Naive thymus-derived CD4-positive, alpha-beta T cell (primary cell): Measurements from ENCODE around the gene MAP3K7CL. TPM values are rescaled to one million over a fixed set of nuclear protein-coding genes. Genes with fewer than 3 reads are reported as not detected.

Experiments
- ATAC-seq: fragments of 150-1000 bp; cut with Tn5 transposase; 2 replicates; pipeline ENCODE4 v1.10.0; 2021; ENCODE audit warnings: mild to moderate bottlenecking, moderate library complexity
- CTCF ChIA-PET: fragments of 350-600 bp; sonication (Branson Sonifier 250); formaldehyde crosslinking; loops from one replicate; lab custom pipeline; 2021; ENCODE audit warnings: antibody characterized with exemption; lab: Charles Lee
- POLR2A ChIA-PET: fragments of 350-600 bp; sonication (Branson Sonifier 250); formaldehyde crosslinking; loops from one replicate; lab custom pipeline; 2021; ENCODE audit warnings: antibody characterized with exemption, inconsistent platforms; lab: Charles Lee
- DNase-seq, 9 donors: peaks; one replicate each; pipeline versions ENCODE4 v3.0.0 to v3.0.0-alpha.2; 2020 to 2022; ENCODE audit warnings: mixed read lengths in 1 of 9
- H3K27ac ChIP-seq: one replicate; pipeline ENCODE4 v1.7.0; 2013; ENCODE audit warnings: mild to moderate bottlenecking, low read depth, low read length, moderate library complexity
- H3K27me3 ChIP-seq, 2 donors: one replicate each; pipeline ENCODE4 v1.7.0; 2013; ENCODE audit warnings: low read length in 2 of 2, mild to moderate bottlenecking in 2 of 2, moderate library complexity in 2 of 2; ENCODE audit not compliant: control insufficient read depth in 2 of 2, insufficient read depth in 2 of 2
- H3K36me3 ChIP-seq, 3 experiments: 1 replicate in 2 of 3; 2 replicates in 1 of 3; pipeline ENCODE4 v1.7.0; 2013; ENCODE audit warnings: low read length in 3 of 3, mild to moderate bottlenecking in 3 of 3, moderate library complexity in 1 of 3; ENCODE audit not compliant: insufficient read depth in 3 of 3, control insufficient read depth in 2 of 3
- H3K4me1 ChIP-seq, 2 donors: one replicate each; pipeline ENCODE4 v1.7.0; 2013; ENCODE audit warnings: low read length in 2 of 2, mild to moderate bottlenecking in 2 of 2, moderate library complexity in 1 of 2; ENCODE audit not compliant: control insufficient read depth in 2 of 2, insufficient read depth in 2 of 2
- H3K4me3 ChIP-seq: 2 replicates; pipeline ENCODE4 v1.7.0; 2013; ENCODE audit warnings: mild to moderate bottlenecking, low read length
- H3K9me3 ChIP-seq, 3 experiments: 1 replicate in 2 of 3; 2 replicates in 1 of 3; pipeline ENCODE4 v1.7.0; 2013; ENCODE audit warnings: low read length in 3 of 3; ENCODE audit not compliant: control insufficient read depth in 2 of 3
- H3K27ac Mint-ChIP-seq, 9 donors: one replicate each; pipeline ENCODE4 v1.8.0; 2020 to 2022; ENCODE audit warnings: mixed read lengths in 9 of 9, mild to moderate bottlenecking in 8 of 9, moderate library complexity in 5 of 9, inconsistent platforms in 2 of 9
- H3K27me3 Mint-ChIP-seq, 5 donors: one replicate each; pipeline ENCODE4 v1.8.0; 2021 to 2022; ENCODE audit warnings: mixed read lengths in 5 of 5, mild to moderate bottlenecking in 1 of 5
- H3K36me3 Mint-ChIP-seq, 5 donors: one replicate each; pipeline ENCODE4 v1.8.0; 2020 to 2022; ENCODE audit warnings: mixed read lengths in 5 of 5, mild to moderate bottlenecking in 3 of 5, inconsistent platforms in 1 of 5
- H3K4me1 Mint-ChIP-seq, 7 donors: one replicate each; pipeline ENCODE4 v1.8.0; 2020 to 2022; ENCODE audit warnings: mixed read lengths in 7 of 7, mild to moderate bottlenecking in 3 of 7, inconsistent platforms in 1 of 7
- H3K4me3 Mint-ChIP-seq, 10 donors: one replicate each; pipeline ENCODE4 v1.8.0; 2020 to 2022; ENCODE audit warnings: mild to moderate bottlenecking in 10 of 10, mixed read lengths in 10 of 10, moderate library complexity in 6 of 10, inconsistent platforms in 2 of 10
- H3K9me3 Mint-ChIP-seq, 11 donors: one replicate each; pipeline ENCODE4 v1.8.0; 2020 to 2022; ENCODE audit warnings: mixed read lengths in 11 of 11, mild to moderate bottlenecking in 4 of 11, inconsistent platforms in 1 of 11, moderate library complexity in 1 of 11
- intact Hi-C, 2 donors: fragments of 100-400 bp; cut with micrococcal nuclease; formaldehyde crosslinking; loops; one replicate each; pipeline ENCODE4 v1.15.1; 2023
- polyA plus RNA-seq, 2 donors: library from polyadenylated mRNA; unstranded; fragments of 300-500 nt; fragmentation: Illumina TruSeq; gene quantifications; one replicate each; pipeline ENCODE4 v1.2.3, GENCODE V29; 2021
- total RNA-seq, 6 experiments: library from RNA in 5 of 6; stranded (reverse) in 5 of 6; gene quantifications; 1 replicate in 5 of 6; 2 replicates in 1 of 6; pipeline ENCODE4 v1.2.3 and lab custom pipeline; 2021 to 2026

MAP3K7CL gene
- total and polyA plus RNA-seq, 7 experiments from 2014 or later: 2.7 to 11.6 (median 6.8) TPM

GRCh38 chr21:29152916-29153315 is 22.5 kb downstream of the MAP3K7CL start:
- intact Hi-C loops: no loop called here
- no peaks in the 10 kb centered on the region for H3K27me3 ChIP-seq
- Mint-ChIP-seq H3K4me1 (peaks cover 0 to 12% (median 0%) of the 10 kb centered on the region in 7 donors), H3K36me3 (peaks cover 0 to 20% (median 6%) of the 10 kb centered on the region in 5 donors), H3K27ac (no peak overlapping the region), H3K9me3 (no peaks in the 10 kb centered on the region), H3K27me3 (peaks cover 0 to 17% (median 0%) of the 10 kb centered on the region in 5 donors), H3K4me3 (no peak overlapping the region)
- ATAC-seq (no peak), DNase-seq (no peak)
- no peaks in the 10 kb centered on the region for H3K4me1 ChIP-seq
- H3K4me3 ChIP-seq: no peak overlapping the region
- H3K9me3 ChIP-seq: no peaks in the 10 kb centered on the region
- ChIA-PET POLR2A (no interaction called here), CTCF (interaction anchor here (0.7 kb wide), 1 partner anchor 41 kb away, joined by 3 read pairs; no protein-coding TSS in a partner anchor)
- H3K27ac ChIP-seq: no peak overlapping the region
- H3K36me3 ChIP-seq: no peaks in the 10 kb centered on the region

- Mint-ChIP-seq H3K4me3 (no peak overlapping the region), H3K27ac (no peak overlapping the region), H3K36me3 (peaks cover 0 to 22% (median 6%) of the 10 kb centered on the region in 5 donors), H3K9me3 (no peaks in the 10 kb centered on the region), H3K27me3 (peaks cover 0 to 15% (median 0%) of the 10 kb centered on the region in 5 donors), H3K4me1 (peaks cover 0 to 3% (median 0%) of the 10 kb centered on the region in 7 donors)
- ATAC-seq: no peak
- no peak overlapping the region for H3K4me3 ChIP-seq
- intact Hi-C loops: no loop called here
- DNase-seq: no peak
- H3K27ac ChIP-seq: no peak overlapping the region
- ChIA-PET CTCF (interaction anchor here (2.0 kb wide), 1 partner anchor 10 kb away, joined by 5 read pairs; no protein-coding TSS in a partner anchor), POLR2A (no interaction called here)
- no peaks in the 10 kb centered on the region for H3K9me3 ChIP-seq
- H3K36me3 ChIP-seq: no peaks in the 10 kb centered on the region
- no peaks in the 10 kb centered on the region for H3K27me3 ChIP-seq
- H3K4me1 ChIP-seq: no peaks in the 10 kb centered on the region
Observed at GRCh38 chr21:29154270-29154669, 23.8 kb downstream of the MAP3K7CL start.

GRCh38 chr21:29155118-29155932 is 24.9 kb downstream of the MAP3K7CL start:
- no peak for DNase-seq
- Mint-ChIP-seq H3K27me3 (peaks cover 0 to 15% (median 0%) of the 10 kb centered on the region in 5 donors), H3K4me3 (no peak overlapping the region), H3K9me3 (no peaks in the 10 kb centered on the region), H3K27ac (no peak overlapping the region), H3K36me3 (peaks cover 0 to 23% (median 6%) of the 10 kb centered on the region in 5 donors), H3K4me1 (peaks cover 0 to 4% (median 0%) of the 10 kb centered on the region in 7 donors)
- Histone ChIP-seq H3K9me3 (no peaks in the 10 kb centered on the region), H3K36me3 (no peaks in the 10 kb centered on the region), H3K27ac (no peak overlapping the region), H3K27me3 (no peaks in the 10 kb centered on the region), H3K4me1 (no peaks in the 10 kb centered on the region), H3K4me3 (no peak overlapping the region)
- CTCF ChIA-PET: interaction anchor here (2.0 kb wide), 1 partner anchor 9 kb away, joined by 5 read pairs; no protein-coding TSS in a partner anchor
- ATAC-seq: peak; percentile 26
- POLR2A ChIA-PET: no interaction called here
- intact Hi-C loops: no loop called here

GRCh38 chr21:29155933-29156260 is 25.5 kb downstream of the MAP3K7CL start:
- H3K9me3 Mint-ChIP-seq: no peaks in the 10 kb centered on the region
- ATAC-seq: no peak
- no peak overlapping the region for H3K27ac Mint-ChIP-seq
- peaks cover 0 to 15% (median 0%) of the 10 kb centered on the region in 5 donors for H3K27me3 Mint-ChIP-seq
- intact Hi-C loops: no loop called here
- no peak overlapping the region for H3K27ac ChIP-seq
- no peaks in the 10 kb centered on the region for H3K27me3 ChIP-seq
- CTCF ChIA-PET: interaction anchor here (2.0 kb wide), 1 partner anchor 9 kb away, joined by 5 read pairs; no protein-coding TSS in a partner anchor
- POLR2A ChIA-PET: no interaction called here
- peaks cover 0 to 4% (median 0%) of the 10 kb centered on the region in 7 donors for H3K4me1 Mint-ChIP-seq
- H3K36me3 ChIP-seq: no peaks in the 10 kb centered on the region
- H3K4me3 Mint-ChIP-seq: no peak overlapping the region
- no peaks in the 10 kb centered on the region for H3K4me1 ChIP-seq
- peaks cover 0 to 27% (median 6%) of the 10 kb centered on the region in 5 donors for H3K36me3 Mint-ChIP-seq
- no peak overlapping the region for H3K4me3 ChIP-seq
- no peaks in the 10 kb centered on the region for H3K9me3 ChIP-seq
- no peak for DNase-seq

- no peaks in the 10 kb centered on the region for H3K9me3 ChIP-seq
- no peak overlapping the region for H3K27ac ChIP-seq
- no peaks in the 10 kb centered on the region for H3K4me1 ChIP-seq
- peaks cover 0 to 30% (median 6%) of the 10 kb centered on the region in 5 donors for H3K36me3 Mint-ChIP-seq
- H3K4me3 ChIP-seq: no peak overlapping the region
- POLR2A ChIA-PET: no interaction called here
- H3K36me3 ChIP-seq: no peaks in the 10 kb centered on the region
- DNase-seq (no peak), ATAC-seq (no peak)
- H3K4me3 Mint-ChIP-seq: no peak overlapping the region
- peaks cover 0 to 15% (median 0%) of the 10 kb centered on the region in 5 donors for H3K27me3 Mint-ChIP-seq
- no peaks in the 10 kb centered on the region for H3K9me3 Mint-ChIP-seq
- H3K4me1 Mint-ChIP-seq: peaks cover 0 to 4% (median 0%) of the 10 kb centered on the region in 7 donors
- no peak overlapping the region for H3K27ac Mint-ChIP-seq
- H3K27me3 ChIP-seq: no peaks in the 10 kb centered on the region
- intact Hi-C loops: no loop called here
- CTCF ChIA-PET: no interaction called here
Observed at GRCh38 chr21:29157080-29157479, 26.6 kb downstream of the MAP3K7CL start.

GRCh38 chr21:29159842-29160241 is 29.4 kb downstream of the MAP3K7CL start:
- peaks cover 0 to 18% (median 0%) of the 10 kb centered on the region in 5 donors for H3K36me3 Mint-ChIP-seq
- no peak overlapping the region for H3K27ac Mint-ChIP-seq
- H3K4me3 ChIP-seq: no peak overlapping the region
- ChIA-PET POLR2A (no interaction called here), CTCF (no interaction called here)
- H3K4me3 Mint-ChIP-seq: no peak overlapping the region
- DNase-seq: no peak
- no peak for ATAC-seq
- H3K9me3 ChIP-seq: no peaks in the 10 kb centered on the region
- H3K4me1 Mint-ChIP-seq: peaks cover 0 to 4% (median 0%) of the 10 kb centered on the region in 7 donors
- no peaks in the 10 kb centered on the region for H3K36me3 ChIP-seq
- no peak overlapping the region for H3K27ac ChIP-seq
- intact Hi-C loops: no loop called here
- H3K9me3 Mint-ChIP-seq: no peaks in the 10 kb centered on the region
- H3K27me3 Mint-ChIP-seq: peaks cover 0 to 8% (median 0%) of the 10 kb centered on the region in 5 donors
- no peaks in the 10 kb centered on the region for H3K4me1 ChIP-seq
- H3K27me3 ChIP-seq: no peaks in the 10 kb centered on the region
